ENCODE results near the gene BOC. TPM values are rescaled to one million over a fixed set of nuclear protein-coding genes. Genes with fewer than 3 reads are reported as not detected.

The BOC gene
- total and polyA plus RNA-seq, 2 experiments from 2014 or later: 18.4 to 21.6 TPM

DNA sequence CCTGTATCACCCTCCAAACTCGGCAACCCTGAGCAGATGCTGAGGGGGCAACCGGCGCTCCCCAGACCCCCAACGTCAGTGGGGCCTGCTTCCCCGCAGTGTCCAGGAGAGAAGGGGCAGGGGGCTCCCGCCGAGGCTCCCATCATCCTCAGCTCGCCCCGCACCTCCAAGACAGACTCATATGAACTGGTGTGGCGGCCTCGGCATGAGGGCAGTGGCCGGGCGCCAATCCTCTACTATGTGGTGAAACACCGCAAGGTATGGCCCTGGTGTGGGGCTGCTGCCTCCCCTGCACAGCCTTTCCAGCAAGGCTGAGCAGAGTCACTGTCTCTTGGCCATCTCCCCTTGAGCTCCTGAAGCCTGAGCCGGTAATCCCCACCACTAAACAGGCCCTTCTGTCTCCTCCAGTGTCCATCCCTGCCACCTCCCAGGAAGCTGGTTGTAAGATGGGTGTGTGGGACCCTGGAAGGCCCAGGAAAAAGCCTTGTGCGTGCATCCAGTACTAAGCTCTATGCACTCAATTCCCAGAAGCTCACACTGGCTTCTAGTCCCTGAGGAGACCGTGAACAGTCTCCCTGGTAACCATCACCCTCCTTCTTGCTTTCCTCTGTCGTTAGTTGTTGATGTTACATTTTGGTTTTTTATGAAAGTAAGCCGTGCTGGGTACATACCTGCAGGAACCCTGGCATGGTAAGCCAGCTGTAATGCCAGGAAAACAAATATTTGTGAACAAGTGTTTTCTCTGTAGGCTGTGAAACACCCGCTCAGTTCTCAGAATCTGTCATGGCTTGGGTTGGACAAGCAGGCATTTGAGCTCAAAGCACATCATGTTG, 63.3 kb downstream of the BOC start:
- Histone ChIP-seq H3K36me3 (ENCODE audit: low read depth) (0 out of 2 replicates have a peak, but pooled peaks cover 3% of the 10 kb centered on the region), H3F3A (ENCODE audit: insufficient read depth) (peaks cover 6% of the 10 kb centered on the region; the same call in 1 of the 2 replicates), H3K4me1 (ENCODE audit: insufficient read depth) (peaks cover 17% of the 10 kb centered on the region), H3K4me3 (no peak overlapping the region), H3K79me2 (ENCODE audit: insufficient read depth) (no peaks in the 10 kb centered on the region), H4K20me1 (ENCODE audit: insufficient read depth) (no peaks in the 10 kb centered on the region), H3K9me3 (ENCODE audit: low read depth) (no peaks in the 10 kb centered on the region), H3K27ac (no peak overlapping the region), H3K9me2 (ENCODE audit: insufficient read depth) (no peaks in the 10 kb centered on the region), H2AFZ (no peak overlapping the region), H3K9ac (no peak overlapping the region), H3K27me3 (replicated peaks; ENCODE audit: insufficient read depth) (no peaks in the 10 kb centered on the region), H3K4me2 (ENCODE audit: unreplicated experiment) (no peak overlapping the region)
- 84% methylated on average over 18 to 19 of the region's 20 CpGs for WGBS, 2 experiments (ENCODE audit: low coverage in 1 of 2, low lambda C conversion rate in 2 of 2, missing lambda C conversion rate in 2 of 2)
- no peak for TF ChIP-seq EZH2phosphoT487 (IDR thresholded peaks at IDR 0.05; ENCODE audit: insufficient read depth, low read depth)
- no peak for TF ChIP-seq EZH2 (IDR thresholded peaks at IDR 0.05; ENCODE audit: insufficient read depth, poor library complexity, severe bottlenecking)
- no peak for DNase-seq
- in situ Hi-C loops (cut with MboI): no loop called here

DNA sequence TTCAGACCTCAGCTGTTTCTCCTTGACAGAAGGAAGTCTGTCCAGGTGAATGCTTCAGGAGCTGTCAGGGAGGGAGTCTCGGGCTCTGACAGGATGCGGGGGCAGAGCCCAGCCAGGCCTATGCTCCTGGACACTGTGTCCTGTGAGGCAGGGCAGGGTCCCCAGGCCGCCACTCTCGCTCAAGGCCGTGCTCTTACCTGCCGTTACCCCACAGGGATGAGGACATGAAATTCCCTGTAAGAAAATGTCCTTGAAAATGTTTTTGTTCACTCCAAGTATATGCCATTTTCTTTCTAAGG, 63.9 kb downstream of the BOC start:
- no peaks in the 10 kb centered on the region for H3K79me2 ChIP-seq (ENCODE audit: insufficient read depth)
- peaks cover 6% of the 10 kb centered on the region; the same call in 1 of the 2 replicates for H3F3A ChIP-seq (ENCODE audit: insufficient read depth)
- no peak for TF ChIP-seq EZH2phosphoT487 (IDR thresholded peaks at IDR 0.05; ENCODE audit: insufficient read depth, low read depth)
- TF ChIP-seq EZH2 (IDR thresholded peaks at IDR 0.05; ENCODE audit: insufficient read depth, poor library complexity, severe bottlenecking): no peak
- no peak overlapping the region for H3K9ac ChIP-seq
- no peaks in the 10 kb centered on the region for H4K20me1 ChIP-seq (ENCODE audit: insufficient read depth)
- no peaks in the 10 kb centered on the region for H3K9me2 ChIP-seq (ENCODE audit: insufficient read depth)
- WGBS, 2 experiments (ENCODE audit: low coverage in 1 of 2, low lambda C conversion rate in 2 of 2, missing lambda C conversion rate in 2 of 2): 97 to 98% methylated on average over 6 of the region's 6 CpGs
- H3K9me3 ChIP-seq (ENCODE audit: low read depth): no peaks in the 10 kb centered on the region
- no peak for DNase-seq
- H3K27me3 ChIP-seq (replicated peaks; ENCODE audit: insufficient read depth): no peaks in the 10 kb centered on the region
- in situ Hi-C loops (cut with MboI): no loop called here
- 0 out of 2 replicates have a peak, but pooled peaks cover 3% of the 10 kb centered on the region for H3K36me3 ChIP-seq (ENCODE audit: low read depth)
- H3K4me2 ChIP-seq (ENCODE audit: unreplicated experiment): no peak overlapping the region
- H3K4me1 ChIP-seq (ENCODE audit: insufficient read depth): peaks cover 17% of the 10 kb centered on the region
- no peak overlapping the region for H3K27ac ChIP-seq
- H3K4me3 ChIP-seq: no peak overlapping the region
- no peak overlapping the region for H2AFZ ChIP-seq

DNA sequence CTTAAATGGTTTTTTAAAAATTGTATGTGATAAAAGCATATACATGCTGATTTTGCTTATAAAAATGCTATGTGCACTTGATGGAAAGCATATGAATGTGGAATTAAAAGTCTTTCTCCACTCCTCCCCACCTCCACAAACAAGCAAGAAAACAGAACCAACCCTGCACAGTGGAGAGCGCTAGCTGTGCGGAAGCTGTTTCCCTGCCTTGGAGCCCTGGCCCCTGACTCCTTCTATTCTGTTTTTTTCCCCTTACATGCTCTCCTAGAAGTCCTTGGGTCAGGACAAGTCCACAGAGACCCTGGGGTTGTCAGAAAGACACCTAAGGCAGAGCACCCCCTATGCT, 64.2 kb downstream of the BOC start:
- Histone ChIP-seq H3K9me3 (ENCODE audit: low read depth) (no peaks in the 10 kb centered on the region), H2AFZ (peak overlapping the region; percentile 80), H4K20me1 (ENCODE audit: insufficient read depth) (no peaks in the 10 kb centered on the region), H3K4me2 (ENCODE audit: unreplicated experiment) (peak overlapping the region; percentile 92), H3K79me2 (ENCODE audit: insufficient read depth) (no peaks in the 10 kb centered on the region), H3K4me1 (ENCODE audit: insufficient read depth) (peaks cover 17% of the 10 kb centered on the region), H3K27ac (peak overlapping the region; percentile 75), H3K9me2 (ENCODE audit: insufficient read depth) (no peaks in the 10 kb centered on the region), H3K9ac (peak overlapping the region; percentile 83), H3K4me3 (peak overlapping the region; percentile 69), H3F3A (ENCODE audit: insufficient read depth) (peaks cover 6% of the 10 kb centered on the region; the same call in 1 of the 2 replicates), H3K36me3 (ENCODE audit: low read depth) (0 out of 2 replicates have a peak, but pooled peaks cover 3% of the 10 kb centered on the region), H3K27me3 (replicated peaks; ENCODE audit: insufficient read depth) (no peaks in the 10 kb centered on the region)
- no peak for DNase-seq
- TF ChIP-seq EZH2phosphoT487 (IDR thresholded peaks at IDR 0.05; ENCODE audit: insufficient read depth, low read depth) (no peak), EZH2 (IDR thresholded peaks at IDR 0.05; ENCODE audit: insufficient read depth, poor library complexity, severe bottlenecking) (no peak)
- 85 to 90% methylated on average over 2 of the region's 2 CpGs for WGBS, 2 experiments (ENCODE audit: low coverage in 1 of 2, low lambda C conversion rate in 2 of 2, missing lambda C conversion rate in 2 of 2)
- in situ Hi-C loops (cut with MboI): no loop called here

DNA sequence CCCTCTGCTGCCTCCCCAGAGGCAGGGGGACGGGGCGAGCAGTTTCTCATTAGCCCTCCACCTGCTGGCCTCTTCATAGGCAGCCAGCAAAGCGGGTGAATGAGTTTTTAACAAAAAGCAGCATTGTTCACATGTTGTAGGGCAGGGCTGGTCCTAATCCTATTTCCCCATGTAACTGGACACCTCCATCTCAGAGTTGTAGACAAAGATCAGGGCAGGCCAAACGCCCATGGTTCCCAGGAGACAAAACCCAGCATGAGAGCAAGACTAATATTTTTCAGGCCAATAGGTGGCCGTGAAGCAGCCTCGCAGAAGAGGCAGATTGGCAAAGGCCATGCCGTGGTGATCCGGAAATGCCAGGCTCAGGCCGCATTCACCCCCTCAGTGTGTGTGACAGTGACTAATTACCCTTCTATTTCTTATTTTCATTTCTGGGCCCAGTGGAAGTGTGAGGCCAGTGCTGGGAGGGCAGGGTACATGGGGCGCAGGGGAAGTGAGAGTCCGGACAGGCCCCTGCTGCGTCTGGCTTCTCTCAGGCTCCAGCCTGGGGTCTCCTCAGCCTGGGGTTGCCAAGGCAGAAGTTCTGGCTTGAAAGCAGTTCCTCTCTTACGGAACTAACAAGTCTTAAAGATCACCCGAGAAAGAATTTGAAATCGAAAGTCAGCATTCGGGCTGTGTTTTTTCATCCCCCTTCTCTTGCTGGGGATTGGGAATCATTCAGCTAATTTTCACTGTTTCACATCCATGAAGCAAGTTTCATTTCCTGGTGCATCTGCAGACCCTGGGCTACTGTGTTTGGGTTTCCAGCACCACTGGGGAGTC, 64.8 kb downstream of the BOC start:
- 0 out of 2 replicates have a peak, but pooled peaks cover 4% of the 10 kb centered on the region for H3K36me3 ChIP-seq (ENCODE audit: low read depth)
- H3K9ac ChIP-seq: peak overlapping the region; percentile 83
- no peaks in the 10 kb centered on the region for H3K79me2 ChIP-seq (ENCODE audit: insufficient read depth)
- in situ Hi-C loops (cut with MboI): no loop called here
- no peaks in the 10 kb centered on the region for H3K27me3 ChIP-seq (replicated peaks; ENCODE audit: insufficient read depth)
- H3K27ac ChIP-seq: peak overlapping the region; percentile 75
- H2AFZ ChIP-seq: peak overlapping the region; percentile 80
- peak overlapping the region; percentile 69 for H3K4me3 ChIP-seq
- H3K4me1 ChIP-seq (ENCODE audit: insufficient read depth): peaks cover 17% of the 10 kb centered on the region
- DNase-seq: peak; percentile 79
- H4K20me1 ChIP-seq (ENCODE audit: insufficient read depth): no peaks in the 10 kb centered on the region
- H3K9me3 ChIP-seq (ENCODE audit: low read depth): no peaks in the 10 kb centered on the region
- H3F3A ChIP-seq (ENCODE audit: insufficient read depth): peaks cover 6% of the 10 kb centered on the region; the same call in 1 of the 2 replicates
- TF ChIP-seq EZH2phosphoT487 (IDR thresholded peaks at IDR 0.05; ENCODE audit: insufficient read depth, low read depth) (no peak), EZH2 (IDR thresholded peaks at IDR 0.05; ENCODE audit: insufficient read depth, poor library complexity, severe bottlenecking) (no peak)
- peak overlapping the region; percentile 92 for H3K4me2 ChIP-seq (ENCODE audit: unreplicated experiment)
- no peaks in the 10 kb centered on the region for H3K9me2 ChIP-seq (ENCODE audit: insufficient read depth)
- 4 to 6% methylated on average over 16 of the region's 16 CpGs for WGBS, 2 experiments (ENCODE audit: low coverage in 1 of 2, low lambda C conversion rate in 2 of 2, missing lambda C conversion rate in 2 of 2)
